DOHH2 (cell line): ENCODE measurements around the gene OXLD1.
A peak's percentile ranks its signal among the peaks of the same experiment; 100 is the strongest.

Source experiments
- H3F3A ChIP-seq: fragments of 200-600 bp; sonication (generic), shearing (Covaris generic); 2 replicates; pipeline ENCODE4 v1.6.0; 2016; ENCODE audit warnings: antibody characterized with exemption, mild to moderate bottlenecking; ENCODE audit not compliant: control insufficient read depth, insufficient read depth
- H3K27ac ChIP-seq: fragments of 200-600 bp; sonication (generic); 2 replicates; pipeline ENCODE4 v1.5.1; 2014; ENCODE audit warnings: low read depth, mild to moderate bottlenecking, low read length, moderate library complexity
- H3K27me3 ChIP-seq: fragments of 200-600 bp; sonication (generic); 2 replicates; pipeline ENCODE4 v1.6.1; 2014; ENCODE audit warnings: mild to moderate bottlenecking, low read length, mixed read lengths; ENCODE audit not compliant: control insufficient read depth
- H3K36me3 ChIP-seq: fragments of 200-600 bp; sonication (generic); 2 replicates; pipeline ENCODE4 v1.6.1; 2014; ENCODE audit warnings: mild to moderate bottlenecking, low read length, moderate library complexity, mixed read lengths; ENCODE audit not compliant: control insufficient read depth
- H3K4me1 ChIP-seq: fragments of 200-600 bp; sonication (generic); 2 replicates; pipeline ENCODE4 v1.6.1; 2014; ENCODE audit warnings: mild to moderate bottlenecking, low read length, mixed read lengths; ENCODE audit not compliant: control insufficient read depth
- H3K4me2 ChIP-seq: fragments of 200-600 bp; sonication (generic); 2 replicates; pipeline ENCODE4 v1.6.0; 2014; ENCODE audit warnings: mild to moderate bottlenecking, low read length, moderate library complexity
- H3K4me3 ChIP-seq: fragments of 200-600 bp; sonication (generic); 2 replicates; pipeline ENCODE4 v1.5.1; 2014; ENCODE audit warnings: mild to moderate bottlenecking, low read length, mixed read lengths
- H3K79me2 ChIP-seq: fragments of 200-600 bp; sonication (generic); 2 replicates; pipeline ENCODE4 v1.6.1; 2014; ENCODE audit warnings: mild to moderate bottlenecking, low read length, mixed read lengths; ENCODE audit not compliant: control insufficient read depth
- H3K9me2 ChIP-seq: fragments of 200-600 bp; sonication (generic); replicated peaks from 2 replicates; pipeline ENCODE4 v1.6.1; 2014; ENCODE audit warnings: mild to moderate bottlenecking, low read length, mixed read lengths; ENCODE audit not compliant: control insufficient read depth
- H3K9me3 ChIP-seq: fragments of 200-600 bp; sonication (generic); 2 replicates; pipeline ENCODE4 v1.6.1; 2014; ENCODE audit warnings: antibody characterized with exemption, low read length, mixed read lengths; ENCODE audit not compliant: control insufficient read depth, insufficient read depth
- H4K20me1 ChIP-seq: fragments of 200-600 bp; sonication (generic); 2 replicates; pipeline ENCODE4 v1.6.0; 2014; ENCODE audit warnings: low read depth, mild to moderate bottlenecking, antibody characterized with exemption, low read length, moderate library complexity; ENCODE audit not compliant: control insufficient read depth, insufficient read depth
- CTCF ChIP-seq: fragments of 200-600 bp; sonication (generic); IDR thresholded peaks from one replicate; pipeline ENCODE4 v1.5.1; 2014; ENCODE audit warnings: antibody characterized with exemption, mild to moderate bottlenecking, low read depth, low read length; ENCODE audit not compliant: poor library complexity, severe bottlenecking
- EZH2phosphoT487 ChIP-seq: fragments of 200-600 bp; sonication (generic); IDR thresholded peaks from 2 replicates; pipeline ENCODE4 v1.6.1; 2017; ENCODE audit warnings: borderline replicate concordance, mild to moderate bottlenecking, antibody characterized with exemption, low read length, moderate library complexity, mixed read lengths

Gene OXLD1

DNA sequence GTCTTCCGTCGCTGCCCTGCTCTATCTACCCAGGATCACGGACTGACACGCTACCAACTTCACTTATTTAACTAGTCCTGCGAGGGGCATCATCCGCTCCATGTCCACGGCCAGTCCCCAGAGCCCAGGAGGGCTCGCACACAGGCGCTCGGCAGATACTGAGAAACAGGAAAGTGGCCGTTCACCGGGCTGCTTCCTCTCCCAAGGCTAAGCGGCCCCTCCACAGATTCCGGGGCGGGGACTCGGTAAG, 388 bp downstream of the OXLD1 start:
- peaks cover 58% of the 10 kb centered on the region for H3K79me2 ChIP-seq
- peaks cover 64% of the 10 kb centered on the region for H3K36me3 ChIP-seq
- H3K9me2 ChIP-seq = no peaks in the 10 kb centered on the region
- H3F3A ChIP-seq = peaks cover 10% of the 10 kb centered on the region
- no peaks in the 10 kb centered on the region for H3K27me3 ChIP-seq
- no peaks in the 10 kb centered on the region for H4K20me1 ChIP-seq
- no peak for TF ChIP-seq EZH2phosphoT487
- no peak for TF ChIP-seq CTCF
- no peaks in the 10 kb centered on the region for H3K9me3 ChIP-seq
- peak overlapping the region; percentile 97 for H3K4me3 ChIP-seq
- peak overlapping the region; percentile 100 for H3K4me2 ChIP-seq
- peak overlapping the region; percentile 79 for H3K27ac ChIP-seq
- peaks cover 25% of the 10 kb centered on the region for H3K4me1 ChIP-seq

GRCh38 chr17:81665205-81666091, 957 bp downstream of the OXLD1 start:
- Histone ChIP-seq H4K20me1 (no peaks in the 10 kb centered on the region), H3K79me2 (peaks cover 57% of the 10 kb centered on the region), H3K36me3 (peaks cover 59% of the 10 kb centered on the region), H3K27ac (peak overlapping the region; percentile 79), H3K27me3 (no peaks in the 10 kb centered on the region), H3K4me3 (peak overlapping the region; percentile 97), H3F3A (peaks cover 10% of the 10 kb centered on the region), H3K9me3 (no peaks in the 10 kb centered on the region), H3K9me2 (no peaks in the 10 kb centered on the region), H3K4me1 (peaks cover 26% of the 10 kb centered on the region), H3K4me2 (peak overlapping the region; percentile 100)
- TF ChIP-seq EZH2phosphoT487 = no peak

DNA sequence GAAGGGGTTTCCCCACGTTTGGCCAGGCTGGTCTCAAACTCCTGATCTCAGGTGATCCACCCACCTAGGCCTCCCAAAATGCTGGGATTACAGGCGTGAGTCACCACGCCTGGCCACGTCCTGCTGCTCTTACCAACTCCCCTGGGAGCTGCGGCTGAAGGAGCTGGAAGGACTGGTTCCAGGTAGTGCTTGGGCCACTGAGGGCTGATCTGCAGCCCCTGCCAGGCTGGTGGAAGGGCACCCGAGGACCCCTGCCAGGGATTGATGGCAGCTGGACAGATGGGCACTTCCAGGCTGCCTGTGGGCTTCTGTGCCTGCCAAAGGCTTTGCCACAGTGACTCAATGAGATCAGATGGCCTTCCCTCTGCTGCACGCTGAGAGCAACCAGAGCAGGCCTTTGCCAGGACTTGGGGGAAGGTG, 2.3 kb downstream of the OXLD1 start:
- H3K4me1 ChIP-seq = peaks cover 38% of the 10 kb centered on the region

More for the DNA sequence above, 2.3 kb downstream of the OXLD1 start:
- peaks cover 44% of the 10 kb centered on the region for H3K79me2 ChIP-seq
- no peaks in the 10 kb centered on the region for H3K9me3 ChIP-seq
- H3K36me3 ChIP-seq = peaks cover 45% of the 10 kb centered on the region
- H3K9me2 ChIP-seq = no peaks in the 10 kb centered on the region
- peaks cover 12% of the 10 kb centered on the region for H3F3A ChIP-seq
- no peak for TF ChIP-seq CTCF
- no peak for TF ChIP-seq EZH2phosphoT487
- H3K27ac ChIP-seq = no peak overlapping the region
- no peak overlapping the region for H3K4me2 ChIP-seq
- no peaks in the 10 kb centered on the region for H3K27me3 ChIP-seq
- no peak overlapping the region for H3K4me3 ChIP-seq
- H4K20me1 ChIP-seq = no peaks in the 10 kb centered on the region
